Measurements from ENCODE around the gene ACAP2.
"Not testable (repeated sequence)": the region's sequence is repeated elsewhere in the genome, so short reads cannot be mapped to it uniquely, and the experiment has no call there.

The ACAP2 gene

GRCh38 chr3:195388380-195388779, 54.4 kb downstream of the ACAP2 start:
- Mint-ChIP-seq H3K9me3 (no peaks in the 10 kb centered on the region), H3K4me1 (ENCODE audit: low read depth) (peaks cover 34% of the 10 kb centered on the region), H3K4me3 (no peak overlapping the region), H3K27ac (no peak overlapping the region), H3K36me3 (ENCODE audit: low read depth) (peaks cover 28% of the 10 kb centered on the region), H3K27me3 (no peaks in the 10 kb centered on the region)
- no peak for DNase-seq

GRCh38 chr3:195386739-195387138, 56.1 kb downstream of the ACAP2 start:
- Mint-ChIP-seq H3K27ac (no peak overlapping the region), H3K9me3 (no peaks in the 10 kb centered on the region), H3K27me3 (no peaks in the 10 kb centered on the region), H3K4me1 (ENCODE audit: low read depth) (peaks cover 35% of the 10 kb centered on the region), H3K36me3 (ENCODE audit: low read depth) (peaks cover 34% of the 10 kb centered on the region), H3K4me3 (no peak overlapping the region)
- DNase-seq = no peak

- peak overlapping the region; percentile 39 for H3K27ac Mint-ChIP-seq
- H3K27me3 Mint-ChIP-seq = no peaks in the 10 kb centered on the region
- peaks cover 40% of the 10 kb centered on the region for H3K4me1 Mint-ChIP-seq (ENCODE audit: low read depth)
- no peaks in the 10 kb centered on the region for H3K9me3 Mint-ChIP-seq
- peaks cover 43% of the 10 kb centered on the region for H3K36me3 Mint-ChIP-seq (ENCODE audit: low read depth)
- DNase-seq = no peak
- no peak overlapping the region for H3K4me3 Mint-ChIP-seq
Observed at GRCh38 chr3:195385526-195385925, 57.3 kb downstream of the ACAP2 start.

- no peak for DNase-seq
- Mint-ChIP-seq H3K27me3 (no peaks in the 10 kb centered on the region), H3K4me1 (ENCODE audit: low read depth) (peaks cover 40% of the 10 kb centered on the region), H3K4me3 (no peak overlapping the region), H3K36me3 (ENCODE audit: low read depth) (peaks cover 43% of the 10 kb centered on the region), H3K9me3 (no peaks in the 10 kb centered on the region), H3K27ac (no peak overlapping the region)
Observed at GRCh38 chr3:195384952-195385351, 57.9 kb downstream of the ACAP2 start.

- Mint-ChIP-seq H3K4me3 (no peak overlapping the region), H3K27me3 (no peaks in the 10 kb centered on the region), H3K4me1 (ENCODE audit: low read depth) (peaks cover 6% of the 10 kb centered on the region), H3K36me3 (ENCODE audit: low read depth) (peaks cover 51% of the 10 kb centered on the region), H3K9me3 (no peaks in the 10 kb centered on the region), H3K27ac (no peak overlapping the region)
- no peak for DNase-seq
Observed at GRCh38 chr3:195372220-195372619, 70.6 kb downstream of the ACAP2 start.

- Mint-ChIP-seq H3K4me3 (no peak overlapping the region), H3K27me3 (no peaks in the 10 kb centered on the region), H3K27ac (no peak overlapping the region), H3K36me3 (ENCODE audit: low read depth) (peaks cover 47% of the 10 kb centered on the region), H3K4me1 (ENCODE audit: low read depth) (peaks cover 19% of the 10 kb centered on the region), H3K9me3 (no peaks in the 10 kb centered on the region)
- no peak for DNase-seq
Observed at GRCh38 chr3:195366200-195366925, 76.5 kb downstream of the ACAP2 start.

- H3K9me3 Mint-ChIP-seq = no peaks in the 10 kb centered on the region
- H3K4me1 Mint-ChIP-seq (ENCODE audit: low read depth) = peaks cover 24% of the 10 kb centered on the region
- no peak overlapping the region for H3K4me3 Mint-ChIP-seq
- no peak for DNase-seq
- H3K36me3 Mint-ChIP-seq (ENCODE audit: low read depth) = peaks cover 39% of the 10 kb centered on the region
- no peaks in the 10 kb centered on the region for H3K27me3 Mint-ChIP-seq
- no peak overlapping the region for H3K27ac Mint-ChIP-seq
Observed at GRCh38 chr3:195365371-195365770, 77.4 kb downstream of the ACAP2 start.

GRCh38 chr3:195357797-195358196, 85.0 kb downstream of the ACAP2 start:
- H3K36me3 Mint-ChIP-seq (ENCODE audit: low read depth) = peaks cover 43% of the 10 kb centered on the region
- not testable (repeated sequence) for H3K4me3 Mint-ChIP-seq

GRCh38 chr3:195356151-195357086, 86.4 kb downstream of the ACAP2 start:
- H3K27ac Mint-ChIP-seq = peak overlapping the region; percentile 38
- DNase-seq = no peak
- H3K36me3 Mint-ChIP-seq (ENCODE audit: low read depth) = peaks cover 37% of the 10 kb centered on the region
- no peaks in the 10 kb centered on the region for H3K27me3 Mint-ChIP-seq
- H3K4me3 Mint-ChIP-seq = no peak overlapping the region
- peaks cover 42% of the 10 kb centered on the region for H3K4me1 Mint-ChIP-seq (ENCODE audit: low read depth)
- H3K9me3 Mint-ChIP-seq = peaks cover 2% of the 10 kb centered on the region

More at GRCh38 chr3:195357797-195358196, 85.0 kb downstream of the ACAP2 start:
- H3K9me3 Mint-ChIP-seq, DNase-seq, H3K27me3 Mint-ChIP-seq: not testable (repeated sequence)
- peaks cover 53% of the 10 kb centered on the region for H3K4me1 Mint-ChIP-seq (ENCODE audit: low read depth)
- peak overlapping the region; percentile 49 for H3K27ac Mint-ChIP-seq

GRCh38 chr3:195354009-195354408, 88.8 kb downstream of the ACAP2 start:
- not testable (repeated sequence) for H3K9me3 Mint-ChIP-seq, H3K27ac Mint-ChIP-seq, H3K27me3 Mint-ChIP-seq, DNase-seq, H3K4me3 Mint-ChIP-seq
- peaks cover 26% of the 10 kb centered on the region for H3K4me1 Mint-ChIP-seq (ENCODE audit: low read depth)
- peaks cover 50% of the 10 kb centered on the region for H3K36me3 Mint-ChIP-seq (ENCODE audit: low read depth)

- H3K36me3 Mint-ChIP-seq (ENCODE audit: low read depth) = peaks cover 57% of the 10 kb centered on the region
Observed at GRCh38 chr3:195352895-195353488, 89.8 kb downstream of the ACAP2 start.

GRCh38 chr3:195348426-195349115, 94.2 kb downstream of the ACAP2 start:
- Mint-ChIP-seq H3K27me3 (no peaks in the 10 kb centered on the region), H3K9me3 (no peaks in the 10 kb centered on the region), H3K36me3 (ENCODE audit: low read depth) (peaks cover 41% of the 10 kb centered on the region), H3K4me1 (ENCODE audit: low read depth) (peaks cover 13% of the 10 kb centered on the region), H3K27ac (no peak overlapping the region), H3K4me3 (no peak overlapping the region)
- no peak for DNase-seq

More at GRCh38 chr3:195352895-195353488, 89.8 kb downstream of the ACAP2 start:
- no peak for DNase-seq
- Mint-ChIP-seq H3K9me3 (peaks cover 2% of the 10 kb centered on the region), H3K27me3 (no peaks in the 10 kb centered on the region), H3K4me3 (no peak overlapping the region), H3K27ac (no peak overlapping the region), H3K4me1 (ENCODE audit: low read depth) (peaks cover 20% of the 10 kb centered on the region)

GRCh38 chr3:195337747-195338146, 105.1 kb downstream of the ACAP2 start:
- Mint-ChIP-seq H3K9me3 (no peaks in the 10 kb centered on the region), H3K36me3 (ENCODE audit: low read depth) (peaks cover 63% of the 10 kb centered on the region), H3K4me1 (ENCODE audit: low read depth) (peaks cover 6% of the 10 kb centered on the region), H3K4me3 (no peak overlapping the region), H3K27ac (no peak overlapping the region), H3K27me3 (no peaks in the 10 kb centered on the region)
- no peak for DNase-seq

- no peak for DNase-seq
- H3K27ac Mint-ChIP-seq = no peak overlapping the region
- no peaks in the 10 kb centered on the region for H3K27me3 Mint-ChIP-seq
- H3K4me1 Mint-ChIP-seq (ENCODE audit: low read depth) = peaks cover 6% of the 10 kb centered on the region
- H3K4me3 Mint-ChIP-seq = no peak overlapping the region
- H3K36me3 Mint-ChIP-seq (ENCODE audit: low read depth) = peaks cover 63% of the 10 kb centered on the region
- H3K9me3 Mint-ChIP-seq = no peaks in the 10 kb centered on the region
Observed at GRCh38 chr3:195334967-195335366, 107.9 kb downstream of the ACAP2 start.
